ENCODE measurements around the gene DIAPH2. TPM values are rescaled to one million over a fixed set of nuclear protein-coding genes. Genes with fewer than 3 reads are reported as not detected.

Gene DIAPH2
- total RNA-seq, 1 donor from 2014 or later: 18.9 TPM

- Mint-ChIP-seq H3K4me3 (no peak overlapping the region), H3K36me3 (peaks cover 7% of the 10 kb centered on the region), H3K27me3 (no peaks in the 10 kb centered on the region), H3K9me3 (peaks cover 6% of the 10 kb centered on the region), H3K4me1 (ENCODE audit: unreplicated experiment) (peaks cover 13% of the 10 kb centered on the region), H3K27ac (no peak overlapping the region)
- no peak for TF ChIP-seq CTCF (conservative IDR thresholded peaks at IDR 0.05)
- DNase-seq (ENCODE audit: extremely low spot score, unreplicated experiment): no peak
Observed at GRCh38 chrX:96715481-96715880, 30.8 kb downstream of the DIAPH2 start.

GRCh38 chrX:96719161-96719875 lies 34.7 kb downstream of the DIAPH2 start:
- Mint-ChIP-seq H3K36me3 (peaks cover 7% of the 10 kb centered on the region), H3K4me1 (ENCODE audit: unreplicated experiment) (peaks cover 8% of the 10 kb centered on the region), H3K9me3 (peaks cover 6% of the 10 kb centered on the region), H3K4me3 (no peak overlapping the region), H3K27me3 (no peaks in the 10 kb centered on the region), H3K27ac (no peak overlapping the region)
- DNase-seq (ENCODE audit: extremely low spot score, unreplicated experiment): no peak
- TF ChIP-seq CTCF (conservative IDR thresholded peaks at IDR 0.05): no peak

- peaks cover 7% of the 10 kb centered on the region for H3K36me3 Mint-ChIP-seq
- H3K27ac Mint-ChIP-seq: no peak overlapping the region
- no peak overlapping the region for H3K4me3 Mint-ChIP-seq
- peaks cover 3% of the 10 kb centered on the region for H3K4me1 Mint-ChIP-seq (ENCODE audit: unreplicated experiment)
- no peaks in the 10 kb centered on the region for H3K27me3 Mint-ChIP-seq
- no peak for DNase-seq (ENCODE audit: extremely low spot score, unreplicated experiment)
- peaks cover 6% of the 10 kb centered on the region for H3K9me3 Mint-ChIP-seq
- no peak for TF ChIP-seq CTCF (conservative IDR thresholded peaks at IDR 0.05)
Observed at GRCh38 chrX:96721354-96721753, 36.7 kb downstream of the DIAPH2 start.

- H3K27ac Mint-ChIP-seq: no peak overlapping the region
- no peak overlapping the region for H3K4me3 Mint-ChIP-seq
- no peak for DNase-seq (ENCODE audit: extremely low spot score, unreplicated experiment)
- TF ChIP-seq CTCF (conservative IDR thresholded peaks at IDR 0.05): no peak
- H3K36me3 Mint-ChIP-seq: peaks cover 7% of the 10 kb centered on the region
- H3K4me1 Mint-ChIP-seq (ENCODE audit: unreplicated experiment): peaks cover 3% of the 10 kb centered on the region
- no peaks in the 10 kb centered on the region for H3K27me3 Mint-ChIP-seq
- peaks cover 6% of the 10 kb centered on the region for H3K9me3 Mint-ChIP-seq
Observed at GRCh38 chrX:96722781-96723180, 38.1 kb downstream of the DIAPH2 start.

- H3K9me3 Mint-ChIP-seq: peaks cover 4% of the 10 kb centered on the region
- no peaks in the 10 kb centered on the region for H3K36me3 Mint-ChIP-seq
- H3K4me3 Mint-ChIP-seq: no peak overlapping the region
- H3K27me3 Mint-ChIP-seq: no peaks in the 10 kb centered on the region
- no peaks in the 10 kb centered on the region for H3K4me1 Mint-ChIP-seq (ENCODE audit: unreplicated experiment)
- no peak for DNase-seq (ENCODE audit: extremely low spot score, unreplicated experiment)
- no peak overlapping the region for H3K27ac Mint-ChIP-seq
- TF ChIP-seq CTCF (conservative IDR thresholded peaks at IDR 0.05): no peak
Observed at GRCh38 chrX:96729053-96729452, 44.4 kb downstream of the DIAPH2 start.

Data from type B pancreatic cell (in vitro differentiated cells).